Diencephalon (tissue), 1 donor: Measurements from ENCODE around the gene TRPM7. TPM values are rescaled to one million over a fixed set of nuclear protein-coding genes. Genes with fewer than 3 reads are reported as not detected.

ENCODE experiments used
- small RNA-seq: library from RNA; depleted of rRNA; stranded (forward); fragments of <200 nt; gene quantifications from one replicate; pipeline ENCODE3, GENCODE V24; 2014
- total RNA-seq: library from RNA; depleted of rRNA; stranded (reverse); fragments of >200 nt; gene quantifications from one replicate; pipeline ENCODE4 v1.2.3, GENCODE V29; 2014

The TRPM7 gene
- 56.7 TPM for total RNA-seq

GRCh38 chr15:50686469-50687301, at the start of gene TRPM7:
TSS of gene TRPM7 (minus strand) at chr15:50686797. CDS start at chr15:50686533, 264 bp downstream.

GRCh38 chr15:50546566-50546965, 140.0 kb downstream of the TRPM7 start, which contains the start of gene USP50:
TSS of gene USP50 (minus strand) at chr15:50546666. CDS start at chr15:50546525, 141 bp downstream.

Small RNA genes lying within 50 kb of the gene (small RNA-seq; reads per million reads assigned to genes)
- gene RN7SL354P: not detected

Other genes starting within 250 kb of the TRPM7 start
- gene USP50, start 140.1 kb downstream of the TRPM7 start, total RNA-seq: 1.2 TPM
- gene SPPL2A, start 78.9 kb upstream of the TRPM7 start, total RNA-seq: 29.5 TPM
- 16.8 TPM for gene AP4E1, start 221.9 kb upstream of the TRPM7 start, total RNA-seq